GM23338 (cell line): ENCODE results near the gene KCNJ13.

Experiments
- CREB1 ChIP-seq: fragments of 250-450 bp; sonication (Bioruptor Pico); IDR thresholded peaks from 2 replicates; pipeline ENCODE4 v1.5.0; 2020; ENCODE audit warnings: low read depth, mild to moderate bottlenecking, moderate library complexity
- CTCF ChIP-seq, 2 experiments: fragments of 200-600 bp in 1 of 2; sonication (generic) in 1 of 2; conservative IDR thresholded peaks; 2 replicates each; pipeline versions ENCODE4 v1.5.1 to v1.6.1; 2016 to 2017; ENCODE audit warnings: antibody characterized with exemption in 2 of 2, low read depth in 2 of 2, mild to moderate bottlenecking in 2 of 2, moderate library complexity in 1 of 2
- ETS1 ChIP-seq: IDR thresholded peaks from 2 replicates; pipeline ENCODE4 v1.6.1; 2016; ENCODE audit warnings: antibody characterized with exemption
- EZH2 ChIP-seq: fragments of 200-600 bp; sonication (generic); IDR thresholded peaks from one replicate; pipeline ENCODE4 v1.8.0; 2017; ENCODE audit warnings: antibody characterized with exemption, mild to moderate bottlenecking, low read depth; ENCODE audit not compliant: unreplicated experiment
- EZH2phosphoT487 ChIP-seq: fragments of 200-600 bp; sonication (generic); IDR thresholded peaks from one replicate; pipeline ENCODE4 v1.8.1; 2018; ENCODE audit warnings: antibody characterized with exemption; ENCODE audit not compliant: unreplicated experiment
- JUNB ChIP-seq: IDR thresholded peaks from one replicate; pipeline ENCODE4 v1.6.1; 2016; ENCODE audit warnings: antibody characterized with exemption; ENCODE audit not compliant: unreplicated experiment
- NANOG ChIP-seq: IDR thresholded peaks from 2 replicates; pipeline ENCODE4 v1.6.1; 2016; ENCODE audit warnings: antibody characterized with exemption, borderline replicate concordance
- POLR2AphosphoS5 ChIP-seq: IDR thresholded peaks from 2 replicates; pipeline ENCODE4 v1.6.1; 2016; ENCODE audit warnings: antibody characterized with exemption, low read depth
- REST ChIP-seq: IDR thresholded peaks from one replicate; pipeline ENCODE4 v1.6.1; 2018; ENCODE audit warnings: antibody characterized with exemption; ENCODE audit not compliant: unreplicated experiment
- STAT1 ChIP-seq: IDR thresholded peaks from one replicate; pipeline ENCODE4 v1.6.1; 2016; ENCODE audit warnings: antibody characterized with exemption; ENCODE audit not compliant: unreplicated experiment
- ZNF114 ChIP-seq: fragments of 250-450 bp; sonication (Bioruptor Pico); IDR thresholded peaks from 2 replicates; pipeline ENCODE4 v1.5.0; 2020; ENCODE audit warnings: mild to moderate bottlenecking, moderate library complexity
- ZNF331 ChIP-seq: fragments of 250-450 bp; sonication (Bioruptor Pico); IDR thresholded peaks from 2 replicates; pipeline ENCODE4 v1.5.0; 2020; ENCODE audit warnings: low read depth, mild to moderate bottlenecking, moderate library complexity
- ZNF462 ChIP-seq: fragments of 250-450 bp; sonication (Bioruptor Pico); IDR thresholded peaks from 2 replicates; pipeline ENCODE4 v1.5.0; 2020; ENCODE audit warnings: mild to moderate bottlenecking, moderate library complexity

GRCh38 chr2:232721882-232722281 lies 54.5 kb downstream of the KCNJ13 start:
- TF ChIP-seq CTCF (conservative IDR thresholded peaks at IDR 0.05; ENCODE audit: low read depth in 2 of 2) (no peak), POLR2AphosphoS5 (no peak), ETS1 (no peak), EZH2 (no peak), EZH2phosphoT487 (no peak), REST (no peak), CREB1 (CRISPR knock-in tag) (no peak), JUNB (no peak), ZNF462 (no peak), STAT1 (no peak), NANOG (no peak), ZNF331 (no peak), ZNF114 (no peak)
